Ovary (tissue), 3 donors: Measurements from ENCODE around the gene FADD.

ENCODE experiments used
- CTCF ChIP-seq, 3 donors: fragments of 450-650 bp in 2 of 3; fragments of 200-600 bp in 1 of 3; IDR thresholded peaks; one replicate each; pipeline versions ENCODE4 v1.5.1 to v1.8.0; 2016 to 2022; ENCODE audit warnings: antibody characterized with exemption in 3 of 3, mild to moderate bottlenecking in 1 of 3
- EP300 ChIP-seq: sonication (generic); formaldehyde crosslinking; IDR thresholded peaks from one replicate; pipeline ENCODE4 v1.6.1; 2017; ENCODE audit warnings: antibody characterized with exemption
- POLR2A ChIP-seq: fragments of 450-650 bp; IDR thresholded peaks from one replicate; pipeline ENCODE4 v1.6.1; 2017; ENCODE audit warnings: antibody characterized with exemption, mild to moderate bottlenecking, moderate library complexity
- donor health status: DM: no; HTN: no; CAD: no.

GRCh38 chr11:70247710-70248072 is 44.6 kb downstream of the FADD start:
- TF ChIP-seq CTCF (IDR thresholded peaks at IDR 0.05) (no peak), EP300 (no peak), POLR2A (no peak)
